GM21367 (cell line): ENCODE measurements around the gene THAP4.
"Not testable (repeated sequence)": the region's sequence is repeated elsewhere in the genome, so short reads cannot be mapped to it uniquely, and the experiment has no call there.

Source experiments
- ATAC-seq: cut with Tn5 transposase; IDR thresholded peaks from one replicate; pipeline ENCODE4 v1.9.1; 2021; ENCODE audit not compliant: unreplicated experiment

THAP4 gene

GRCh38 chr2:241589863-241590262 lies 47.1 kb downstream of the THAP4 start:
- not testable (repeated sequence) for ATAC-seq

DNA sequence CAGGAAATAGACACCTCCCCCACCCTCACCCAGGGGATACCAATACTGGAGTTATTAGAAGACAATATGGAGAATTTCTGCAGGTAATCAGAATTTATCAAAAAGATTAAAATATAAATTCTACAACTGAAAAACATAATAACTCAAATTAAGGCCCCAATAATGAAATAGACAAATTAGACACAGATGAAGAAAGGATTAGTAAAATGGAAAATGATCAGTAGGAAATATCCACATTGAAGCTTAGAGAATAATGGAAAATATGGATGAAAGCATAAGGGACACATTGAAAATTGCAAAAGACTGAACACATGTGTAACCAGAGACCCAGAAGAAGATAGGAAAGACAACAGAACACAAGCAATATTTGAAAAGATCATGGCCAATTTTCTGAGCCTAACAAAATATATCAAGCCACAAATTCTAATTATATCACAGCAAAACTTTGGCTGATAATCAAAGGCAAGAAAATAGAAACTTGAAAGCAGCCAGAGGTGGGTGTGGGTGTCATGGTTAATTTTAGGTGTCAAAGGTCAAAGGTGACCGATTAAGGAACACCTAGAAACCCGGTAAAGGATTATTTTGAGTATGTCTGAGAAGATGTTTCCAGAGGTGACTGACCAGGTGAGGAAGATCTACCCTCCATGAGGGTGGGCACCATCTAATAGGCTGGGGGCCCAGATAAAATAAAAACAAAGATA lies 50.2 kb downstream of the THAP4 start:
- ATAC-seq = no peak

DNA sequence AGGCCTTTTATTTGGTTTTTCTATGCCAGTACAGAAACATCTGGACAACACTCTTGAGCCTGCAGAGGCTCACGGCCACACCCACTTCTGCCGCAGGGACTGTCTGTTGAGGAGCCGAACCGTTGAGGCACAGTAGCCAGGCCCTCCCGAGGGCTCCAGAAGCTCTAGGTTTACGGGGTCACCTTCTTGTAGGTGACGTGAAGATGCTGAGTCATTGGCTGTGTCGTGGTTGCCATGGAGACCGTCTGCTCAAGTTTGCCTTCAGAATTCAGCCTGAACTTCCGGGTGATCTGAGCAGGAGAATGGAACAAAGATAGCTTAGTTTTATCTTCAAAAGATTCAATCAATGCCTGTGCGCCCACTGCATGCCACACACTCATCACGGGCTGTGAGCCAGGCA lies 52.5 kb downstream of the THAP4 start:
- no peak for ATAC-seq

DNA sequence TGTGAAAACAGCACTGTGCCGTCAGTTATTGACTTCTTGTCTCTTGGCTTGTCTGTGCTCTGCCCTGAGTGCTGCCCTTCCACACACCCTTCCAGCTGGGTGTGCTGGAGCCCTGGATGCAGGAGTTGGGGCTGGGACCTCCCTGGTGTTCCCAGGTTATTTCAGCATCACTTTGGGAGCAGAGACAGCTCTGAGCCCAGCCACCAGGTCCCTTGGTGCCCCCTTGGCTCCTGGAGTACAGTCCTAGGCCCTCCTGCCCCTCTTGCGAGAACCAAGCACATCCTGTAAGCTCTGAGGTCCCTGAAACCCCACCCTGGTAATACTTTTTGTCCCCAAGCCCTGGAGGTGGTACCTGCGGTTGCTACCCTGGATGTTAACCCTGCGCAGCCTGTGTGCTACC lies 54.2 kb downstream of the THAP4 start:
- no peak for ATAC-seq

GRCh38 chr2:241582328-241582727 lies 54.6 kb downstream of the THAP4 start:
- ATAC-seq = no peak

GRCh38 chr2:241579281-241579680 lies 57.7 kb downstream of the THAP4 start:
- no peak for ATAC-seq

GRCh38 chr2:241577413-241578122 lies 59.4 kb downstream of the THAP4 start:
- ATAC-seq = no peak

GRCh38 chr2:241576293-241576654 lies 60.7 kb downstream of the THAP4 start:
- ATAC-seq = no peak

DNA sequence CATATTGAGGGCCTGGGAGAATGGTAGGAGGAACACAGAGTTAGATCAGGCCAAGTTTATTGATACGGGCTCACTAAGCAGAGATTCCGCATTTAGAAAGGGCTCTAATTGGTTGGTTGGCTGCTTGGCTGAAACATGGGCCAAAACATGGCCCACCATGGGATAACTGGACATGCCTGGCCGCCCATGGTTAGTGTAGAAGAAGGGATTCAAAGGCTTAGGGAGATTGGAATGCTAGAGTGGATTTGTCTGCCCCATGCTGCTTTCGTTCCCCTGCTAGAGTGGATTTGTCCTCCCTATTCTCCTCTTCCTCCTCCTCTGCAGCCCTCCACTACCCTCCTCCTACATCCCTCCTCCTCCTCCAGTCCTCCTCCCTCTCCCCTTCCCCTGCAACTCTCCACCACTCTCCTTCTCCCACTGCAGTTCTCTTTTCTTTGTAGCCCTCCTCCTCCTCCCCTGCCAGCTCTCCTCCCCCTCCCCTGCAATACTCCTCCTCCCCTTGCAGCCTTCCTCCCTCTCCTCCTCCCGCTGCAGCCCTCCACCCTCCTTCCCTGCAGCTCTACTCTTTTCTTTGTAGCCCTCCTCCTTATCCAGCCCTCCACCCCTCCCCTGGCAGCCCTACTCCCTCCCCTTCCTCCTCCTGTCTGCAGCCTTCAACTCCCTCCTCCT lies 61.2 kb downstream of the THAP4 start:
- no peak for ATAC-seq

GRCh38 chr2:241574911-241575623 lies 61.9 kb downstream of the THAP4 start:
- ATAC-seq = no peak

- ATAC-seq = no peak
These were observed 63.2 kb downstream of the THAP4 start for GRCh38 chr2:241573741-241574140.

DNA sequence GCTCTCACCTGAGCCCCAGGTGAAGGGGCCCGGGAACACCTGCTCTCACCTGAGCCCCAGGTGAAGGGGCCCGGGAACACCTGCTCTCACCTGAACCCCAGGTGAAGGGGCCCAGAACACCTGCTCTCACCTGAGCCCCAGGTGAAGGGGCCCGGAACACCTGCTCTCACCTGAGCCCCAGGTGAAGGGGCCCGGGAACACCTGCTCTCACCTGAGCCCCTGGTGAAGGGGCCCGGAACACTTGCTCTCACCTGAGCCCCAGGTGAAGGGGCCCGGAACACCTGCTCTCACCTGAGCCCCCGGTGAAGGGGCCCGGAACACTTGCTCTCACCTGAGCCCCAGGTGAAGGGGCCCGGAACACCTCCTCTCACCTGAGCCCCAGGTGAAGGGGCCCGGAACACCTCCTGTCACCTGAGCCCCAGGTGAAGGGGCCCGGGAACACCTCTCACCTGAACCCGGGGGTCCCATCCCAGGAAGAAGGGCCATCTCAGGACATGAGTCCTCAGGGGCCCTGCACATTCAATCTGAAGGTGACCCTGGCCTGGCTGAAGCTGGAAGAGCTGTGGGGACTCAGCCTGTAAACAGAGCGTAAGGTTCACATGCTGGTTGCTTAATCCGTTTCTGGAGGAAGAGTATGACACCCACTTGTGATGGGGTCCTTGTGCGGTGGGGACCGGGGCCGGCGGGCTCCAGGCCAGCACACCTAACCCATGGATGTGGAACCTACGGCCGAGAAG lies 63.9 kb downstream of the THAP4 start:
- ATAC-seq = not testable (repeated sequence)

DNA sequence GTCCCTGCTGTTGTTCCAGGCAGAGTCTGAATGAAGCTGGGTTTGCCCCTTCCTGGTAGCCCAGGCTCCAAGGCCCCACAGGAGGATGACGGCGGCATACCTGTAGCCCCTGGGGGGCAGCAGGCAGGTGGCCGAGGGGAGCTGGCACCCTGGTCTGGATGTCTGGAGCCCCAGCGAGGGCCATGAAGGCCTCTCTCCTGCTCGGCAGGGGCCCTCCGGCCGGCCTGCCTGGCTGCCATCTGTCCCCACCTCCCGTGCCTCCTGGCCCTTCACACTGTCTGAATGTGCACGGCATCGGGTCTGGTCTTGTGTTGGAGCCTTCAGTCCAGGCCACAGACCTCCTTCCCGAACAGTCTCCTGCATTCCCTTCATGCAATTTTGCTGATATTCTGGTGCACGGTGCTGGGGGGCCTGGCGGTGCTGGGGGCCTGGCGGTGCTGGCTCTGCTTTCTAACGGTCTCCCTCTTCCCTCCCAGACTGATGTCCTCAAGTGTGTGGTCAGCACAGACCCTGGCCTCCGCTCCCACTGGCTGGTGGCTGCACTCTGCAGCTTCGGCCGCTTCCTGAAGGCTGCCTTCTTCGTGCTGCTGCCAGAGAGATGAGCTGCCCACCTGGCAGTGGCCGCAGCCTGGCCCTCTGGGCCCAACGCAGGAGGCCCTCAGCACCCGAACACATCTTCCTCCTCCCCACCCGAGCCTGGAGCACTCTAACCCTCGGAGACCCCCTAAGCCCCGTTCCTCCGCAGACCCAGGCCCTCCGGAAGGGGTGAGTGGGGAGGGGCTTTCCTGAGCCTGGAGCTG lies 64.9 kb downstream of the THAP4 start:
- no peak for ATAC-seq

- no peak for ATAC-seq
These were observed 65.9 kb downstream of the THAP4 start for GRCh38 chr2:241570961-241571581.

DNA sequence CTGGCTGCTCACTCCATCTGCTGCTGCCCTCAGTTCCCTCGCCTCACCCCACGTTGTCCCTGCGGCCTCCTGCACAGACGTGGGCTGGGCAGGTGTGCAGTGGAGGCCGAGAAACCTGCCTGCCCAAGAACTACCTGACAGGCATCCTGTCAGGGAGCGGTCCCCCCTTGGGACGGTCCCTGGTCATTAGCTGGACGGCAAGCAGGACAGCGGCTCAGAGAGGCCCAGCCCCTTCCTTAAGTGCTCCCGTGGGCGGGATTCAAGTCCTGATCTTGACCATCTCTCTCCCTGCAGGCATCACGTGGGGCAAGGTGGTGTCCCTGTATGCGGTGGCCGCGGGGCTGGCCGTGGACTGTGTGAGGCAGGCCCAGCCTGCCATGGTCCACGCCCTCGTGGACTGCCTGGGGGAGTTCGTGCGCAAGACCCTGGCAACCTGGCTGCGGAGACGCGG lies 67.1 kb downstream of the THAP4 start:
- ATAC-seq = no peak

DNA sequence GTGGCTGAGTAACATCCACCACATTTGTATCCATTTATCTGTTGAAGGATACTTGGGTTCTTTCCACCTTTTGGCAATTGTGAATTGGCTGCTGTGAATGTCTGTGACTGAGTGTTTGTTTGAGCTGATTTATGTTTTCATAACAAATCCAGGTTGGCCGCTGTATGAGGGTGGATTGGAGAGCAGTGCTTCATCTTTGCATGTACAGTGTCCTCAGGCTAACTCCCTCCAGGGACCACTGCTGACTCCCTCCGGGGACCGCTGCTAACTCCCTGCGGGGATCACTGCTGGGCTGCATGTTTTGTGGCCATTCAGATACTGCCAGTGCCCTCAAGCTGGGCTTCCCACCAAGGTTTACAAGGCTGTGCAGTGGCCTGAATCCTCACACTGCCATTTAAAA lies 68.2 kb downstream of the THAP4 start:
- no peak for ATAC-seq

DNA sequence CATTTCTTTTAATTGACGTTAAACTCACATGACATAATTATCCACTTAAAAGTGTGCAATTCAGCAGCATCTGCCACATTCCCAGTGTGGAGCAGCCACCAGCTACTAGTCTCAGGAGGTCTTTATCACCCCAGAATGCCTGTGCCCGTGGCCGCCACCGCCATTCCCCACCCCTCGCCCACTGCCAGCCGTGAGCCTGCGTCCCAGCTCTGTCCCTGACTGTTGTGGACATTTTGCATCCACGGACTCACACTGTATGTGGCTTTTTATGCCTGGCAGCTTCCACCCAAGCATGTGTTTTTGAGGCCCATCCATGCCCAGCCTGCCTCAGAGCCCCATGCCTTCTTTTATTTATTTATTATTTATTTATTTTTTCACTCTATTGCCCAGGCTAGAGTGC lies 69.2 kb downstream of the THAP4 start:
- ATAC-seq = no peak

DNA sequence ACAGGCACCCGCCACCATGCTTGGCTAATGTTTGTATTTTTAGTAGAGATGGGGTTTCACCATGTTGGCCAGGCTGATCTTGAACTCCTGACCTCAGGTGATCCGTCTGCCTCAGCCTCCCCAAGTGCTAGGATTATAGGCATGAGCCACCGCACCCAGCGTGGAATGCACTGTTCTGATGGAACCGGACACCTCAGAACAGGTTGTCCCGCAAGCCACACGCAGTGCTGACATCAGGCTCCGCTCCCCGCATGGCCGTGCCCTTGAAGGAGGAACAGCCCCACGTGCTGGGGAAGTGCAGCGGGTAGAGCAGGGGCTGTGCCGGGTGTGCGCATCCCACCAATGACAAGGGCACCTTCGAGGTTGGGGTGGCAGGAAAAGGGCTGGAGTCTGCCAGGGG lies 69.7 kb downstream of the THAP4 start:
- ATAC-seq = not testable (repeated sequence)

GRCh38 chr2:241566468-241566867 lies 70.5 kb downstream of the THAP4 start:
- ATAC-seq = no peak

DNA sequence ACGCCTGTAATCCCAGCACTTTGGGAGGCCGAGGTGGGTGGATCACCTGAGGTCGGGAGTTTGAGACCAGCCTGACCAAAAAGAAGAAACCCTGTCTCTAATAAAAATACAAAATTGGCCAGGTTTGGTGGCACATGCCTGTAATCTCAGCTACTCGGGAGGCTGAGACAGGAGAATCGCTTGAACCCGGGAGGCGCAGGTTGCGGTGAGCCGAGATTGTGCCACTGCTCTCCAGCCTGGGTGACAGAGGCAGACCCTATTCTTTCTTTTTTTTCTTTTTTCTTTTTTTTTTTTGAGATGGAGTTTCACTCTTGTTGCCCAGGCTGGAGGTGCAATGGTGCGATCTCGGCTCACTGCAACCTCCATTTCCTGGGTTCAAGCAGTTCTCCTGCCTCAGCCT lies 70.9 kb downstream of the THAP4 start:
- not testable (repeated sequence) for ATAC-seq
